Activated CD4-positive, alpha-beta T cell treated with anti-CD3 and anti-CD28 coated beads, Interleukin-2, amount 10 ng/mL, durations not matched to agents 7 days and 5 days (primary cell): ENCODE results near the gene NDUFA12. TPM values are rescaled to one million over a fixed set of nuclear protein-coding genes. Genes with fewer than 3 reads are reported as not detected.
A peak's percentile ranks its signal among the peaks of the same experiment; 100 is the strongest.

ENCODE experiments used
- CTCF ChIA-PET: fragments of 350-600 bp; sonication (Branson Sonifier 250); formaldehyde crosslinking; loops from one replicate; lab custom pipeline; 2021; ENCODE audit warnings: antibody characterized with exemption; lab: Charles Lee
- POLR2A ChIA-PET: fragments of 350-600 bp; sonication (Branson Sonifier 250); formaldehyde crosslinking; loops from one replicate; lab custom pipeline; 2021; ENCODE audit warnings: antibody characterized with exemption; lab: Charles Lee
- DNase-seq: peaks from one replicate; pipeline ENCODE4 v3.0.0-alpha.2; 2020
- H3K27ac Mint-ChIP-seq: one replicate; pipeline ENCODE4 v1.8.0; 2021; ENCODE audit warnings: mild to moderate bottlenecking, moderate library complexity, mixed read lengths
- H3K27me3 Mint-ChIP-seq: one replicate; pipeline ENCODE4 v1.8.0; 2021; ENCODE audit warnings: mixed read lengths
- H3K36me3 Mint-ChIP-seq: one replicate; pipeline ENCODE4 v1.8.0; 2021; ENCODE audit warnings: low read depth, mixed read lengths
- H3K4me1 Mint-ChIP-seq: one replicate; pipeline ENCODE4 v1.8.0; 2021; ENCODE audit warnings: mixed read lengths
- H3K4me3 Mint-ChIP-seq: one replicate; pipeline ENCODE4 v1.8.0; 2021; ENCODE audit warnings: mild to moderate bottlenecking, moderate library complexity, mixed read lengths
- H3K9me3 Mint-ChIP-seq: one replicate; pipeline ENCODE4 v1.8.0; 2021; ENCODE audit warnings: mixed read lengths
- total RNA-seq, 2 experiments: library from RNA; stranded (reverse); gene quantifications; one replicate each; pipeline ENCODE4 v1.2.3, GENCODE V29; 2021

The NDUFA12 gene
- total RNA-seq, 2 experiments from 2014 or later = 172 to 219 TPM

DNA sequence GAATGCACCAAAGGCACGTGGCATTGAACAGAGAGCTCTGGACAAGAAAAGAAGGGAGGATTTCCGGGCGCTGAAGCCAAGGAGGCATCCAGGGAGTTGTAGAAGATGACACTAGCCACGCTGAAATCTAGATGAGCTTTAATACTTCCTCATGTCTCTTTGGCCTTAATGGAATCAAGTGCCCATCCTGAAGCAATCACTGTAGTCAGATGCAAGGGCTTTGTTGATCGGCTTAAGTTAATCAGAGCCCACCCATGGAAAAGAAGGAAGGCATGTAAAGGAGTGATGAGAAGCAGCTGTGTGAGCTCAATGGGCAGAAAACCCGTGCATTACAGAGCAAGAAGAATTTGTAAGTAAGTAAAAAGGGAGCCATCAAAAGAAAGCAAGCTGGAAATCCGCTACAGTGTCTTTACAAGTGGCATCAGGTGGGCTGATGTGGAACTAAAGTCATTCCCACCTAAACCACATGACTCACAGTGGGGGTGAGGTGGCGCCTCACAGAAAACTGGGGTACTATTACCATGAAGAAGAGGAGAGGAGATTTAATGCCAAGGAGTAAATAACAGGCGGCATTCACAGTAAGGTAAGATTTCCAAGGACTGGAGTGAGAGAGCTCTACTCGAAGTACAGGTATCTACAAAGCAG lies 48.4 kb downstream of the NDUFA12 start:
- Mint-ChIP-seq H3K27ac (no peak overlapping the region), H3K4me1 (no peaks in the 10 kb centered on the region), H3K4me3 (no peak overlapping the region), H3K9me3 (no peaks in the 10 kb centered on the region), H3K27me3 (peaks cover 13% of the 10 kb centered on the region), H3K36me3 (no peaks in the 10 kb centered on the region)
- no peak for DNase-seq
- POLR2A ChIA-PET = no interaction called here
- CTCF ChIA-PET = no interaction called here

DNA sequence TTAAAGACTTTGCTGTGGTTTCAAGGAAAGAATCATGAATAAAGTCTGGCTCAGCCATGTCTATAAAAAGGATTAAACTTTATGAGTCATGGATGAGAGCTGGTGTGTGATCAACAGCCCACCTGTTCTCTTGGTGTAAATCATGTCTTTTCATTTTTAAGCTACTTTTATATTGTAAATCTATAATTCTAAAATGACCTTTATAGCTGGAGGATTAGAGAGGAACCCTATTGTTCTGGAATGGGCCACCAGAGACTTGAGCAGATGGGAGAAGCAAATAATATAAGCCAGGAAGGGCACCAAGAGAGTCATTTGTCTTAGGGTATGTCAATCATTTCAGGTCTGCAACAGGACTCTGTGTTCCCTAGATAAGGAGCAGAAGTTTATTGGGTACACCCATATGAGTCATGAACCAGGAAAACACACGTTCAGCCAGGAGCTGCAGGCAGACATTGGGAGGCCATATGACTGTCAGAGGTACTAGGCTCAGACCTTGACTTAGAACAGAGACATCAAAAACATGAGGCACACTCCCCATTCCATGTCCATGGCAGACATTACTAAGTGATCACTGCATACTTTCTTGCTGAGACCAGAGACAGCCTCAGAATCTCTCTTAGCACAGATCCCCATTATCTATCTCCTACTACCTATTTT lies 49.3 kb downstream of the NDUFA12 start:
- CTCF ChIA-PET = no interaction called here
- POLR2A ChIA-PET = interaction anchor here (0.7 kb wide), 1 partner anchor 177 kb away, joined by 3 read pairs; no protein-coding TSS in a partner anchor
- H3K4me3 Mint-ChIP-seq = no peak overlapping the region
- no peak overlapping the region for H3K27ac Mint-ChIP-seq
- no peaks in the 10 kb centered on the region for H3K9me3 Mint-ChIP-seq
- H3K4me1 Mint-ChIP-seq = no peaks in the 10 kb centered on the region
- H3K36me3 Mint-ChIP-seq = no peaks in the 10 kb centered on the region
- no peak for DNase-seq
- H3K27me3 Mint-ChIP-seq = peaks cover 13% of the 10 kb centered on the region

DNA sequence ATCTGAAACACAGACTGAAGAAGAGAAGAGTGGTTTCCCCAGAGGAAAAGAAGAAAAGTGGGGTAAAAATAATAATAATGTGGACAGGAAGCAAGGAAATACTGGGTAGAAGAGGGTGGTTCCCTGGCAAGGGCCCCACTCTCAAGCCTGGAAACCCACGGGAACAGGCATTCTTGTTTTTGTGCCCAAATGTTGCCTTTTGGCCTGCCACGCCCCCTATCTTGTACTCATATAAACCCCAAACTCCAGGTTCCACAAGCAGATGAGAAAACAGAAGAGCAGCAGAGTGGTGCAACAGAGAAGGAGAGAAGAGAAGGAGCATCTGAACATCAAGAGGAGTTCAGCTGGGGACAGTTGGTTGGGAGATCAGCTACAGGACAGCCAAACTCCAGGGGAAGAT lies 51.2 kb downstream of the NDUFA12 start:
- ChIA-PET CTCF (interaction anchor here (1.2 kb wide), 1 partner anchor 10 kb away, joined by 4 read pairs; no protein-coding TSS in a partner anchor), POLR2A (no interaction called here)
- DNase-seq = no peak
- no peaks in the 10 kb centered on the region for H3K9me3 Mint-ChIP-seq
- H3K4me3 Mint-ChIP-seq = no peak overlapping the region
- no peak overlapping the region for H3K27ac Mint-ChIP-seq
- H3K36me3 Mint-ChIP-seq = no peaks in the 10 kb centered on the region
- peaks cover 19% of the 10 kb centered on the region for H3K27me3 Mint-ChIP-seq
- no peaks in the 10 kb centered on the region for H3K4me1 Mint-ChIP-seq

DNA sequence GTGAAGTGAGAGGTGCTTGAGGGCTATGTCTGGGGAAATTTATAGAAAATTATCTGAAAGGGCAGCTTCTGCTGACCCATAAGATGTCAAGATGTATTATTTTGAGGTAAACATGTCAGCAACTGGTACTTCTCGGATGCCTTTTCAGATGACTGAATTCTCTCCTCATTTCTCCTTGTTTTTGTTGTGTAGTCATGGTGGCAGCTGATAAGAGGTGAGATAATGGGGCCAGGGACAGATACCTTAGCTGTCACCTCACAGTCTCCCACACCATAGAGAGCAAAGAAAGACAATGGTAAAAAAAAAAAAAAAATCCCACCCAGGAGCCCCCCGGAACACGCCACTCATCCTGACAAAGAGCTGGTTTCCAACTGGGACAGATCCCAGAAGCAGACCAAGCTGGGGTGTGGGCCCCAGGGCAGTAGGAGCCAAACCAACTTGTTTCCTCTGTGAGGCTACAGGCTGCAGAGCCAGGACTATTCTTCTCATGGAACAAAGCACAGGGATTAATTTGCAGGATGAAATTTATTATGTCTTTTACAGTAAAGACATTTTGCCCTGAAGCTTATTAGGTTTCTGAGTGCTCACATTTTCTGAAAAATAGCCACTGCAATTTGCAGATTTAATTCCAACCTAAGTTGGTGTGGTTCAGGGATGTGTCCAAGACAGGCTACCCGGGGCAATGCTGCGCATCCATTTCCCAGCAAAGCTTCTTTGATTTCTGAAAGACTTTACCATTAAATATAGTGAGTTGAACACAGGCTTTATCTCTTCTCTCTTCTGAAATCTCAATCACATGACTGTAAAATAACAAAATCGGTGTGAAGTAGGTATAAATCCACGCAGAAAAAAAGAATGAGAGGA lies 52.2 kb downstream of the NDUFA12 start:
- Mint-ChIP-seq H3K4me1 (no peaks in the 10 kb centered on the region), H3K27me3 (peaks cover 25% of the 10 kb centered on the region), H3K4me3 (no peak overlapping the region), H3K27ac (no peak overlapping the region), H3K36me3 (no peaks in the 10 kb centered on the region), H3K9me3 (no peaks in the 10 kb centered on the region)
- ChIA-PET POLR2A (interaction anchor here (0.6 kb wide), 1 partner anchor 1597 kb away, joined by 6 read pairs; no protein-coding TSS in a partner anchor), CTCF (interaction anchor here (1.2 to 1.4 kb wide), 2 partner anchors 9 to 11 kb away, joined by 4 to 8 read pairs; no protein-coding TSS in a partner anchor)
- no peak for DNase-seq

DNA sequence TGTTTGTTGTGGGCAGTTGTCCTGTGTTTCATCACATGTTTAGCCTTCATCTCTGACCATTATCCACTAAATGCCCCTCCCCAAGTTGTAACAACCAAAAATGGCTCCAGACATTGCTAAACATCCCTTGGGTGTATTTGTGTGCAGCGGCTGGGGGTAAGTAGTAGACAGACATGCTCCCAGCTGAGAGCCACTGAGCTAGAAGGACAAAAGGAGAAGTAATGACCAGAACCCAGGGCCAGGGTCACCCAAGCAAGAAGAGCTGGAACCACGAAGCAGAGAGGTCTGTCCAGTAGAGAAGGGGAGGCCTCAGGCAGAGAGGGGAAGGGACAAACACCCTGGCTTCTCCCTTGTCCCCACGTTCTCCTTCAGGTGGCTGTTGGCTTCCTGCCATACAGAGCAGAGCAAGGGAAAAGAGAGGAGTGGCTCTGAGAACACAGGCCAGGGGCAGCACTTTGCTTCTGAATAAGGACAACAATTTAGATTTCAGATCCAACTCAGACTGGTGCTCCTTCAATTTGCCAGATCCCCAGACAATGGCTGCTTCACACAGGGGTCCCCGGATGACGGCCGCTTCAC lies 55.2 kb downstream of the NDUFA12 start:
- H3K9me3 Mint-ChIP-seq = peaks cover 13% of the 10 kb centered on the region
- DNase-seq = no peak
- peak overlapping the region; percentile 11 for H3K27ac Mint-ChIP-seq
- peaks cover 24% of the 10 kb centered on the region for H3K27me3 Mint-ChIP-seq
- H3K36me3 Mint-ChIP-seq = peaks cover 13% of the 10 kb centered on the region
- POLR2A ChIA-PET = interaction anchor here (0.6 kb wide), 1 partner anchor 9 kb away, joined by 5 read pairs; no protein-coding TSS in a partner anchor
- no peak overlapping the region for H3K4me3 Mint-ChIP-seq
- peaks cover 20% of the 10 kb centered on the region for H3K4me1 Mint-ChIP-seq
- CTCF ChIA-PET = interaction anchor here (0.5 kb wide), 1 partner anchor 328 kb away, joined by 3 read pairs; no protein-coding TSS in a partner anchor

DNA sequence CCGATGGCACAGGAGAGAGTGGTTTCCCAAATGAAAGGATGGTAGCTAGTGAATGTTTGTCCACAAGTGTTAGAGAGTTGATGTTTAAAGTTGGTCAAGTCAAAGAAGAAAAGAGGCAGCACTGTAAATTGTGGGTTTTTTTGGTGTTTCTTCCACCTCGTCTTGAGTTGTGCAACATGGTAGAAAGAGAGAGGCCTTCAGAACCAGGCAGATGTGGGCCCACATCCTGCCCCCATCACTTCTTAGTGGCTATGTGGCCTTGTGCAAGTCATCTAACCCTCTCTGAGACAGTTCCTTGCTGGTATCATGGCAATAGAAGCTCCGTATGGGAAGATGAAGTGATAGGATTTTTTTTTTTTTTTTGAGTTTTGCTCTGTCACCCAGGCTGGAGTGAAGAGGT lies 60.8 kb downstream of the NDUFA12 start:
- peaks cover 19% of the 10 kb centered on the region for H3K9me3 Mint-ChIP-seq

DNA sequence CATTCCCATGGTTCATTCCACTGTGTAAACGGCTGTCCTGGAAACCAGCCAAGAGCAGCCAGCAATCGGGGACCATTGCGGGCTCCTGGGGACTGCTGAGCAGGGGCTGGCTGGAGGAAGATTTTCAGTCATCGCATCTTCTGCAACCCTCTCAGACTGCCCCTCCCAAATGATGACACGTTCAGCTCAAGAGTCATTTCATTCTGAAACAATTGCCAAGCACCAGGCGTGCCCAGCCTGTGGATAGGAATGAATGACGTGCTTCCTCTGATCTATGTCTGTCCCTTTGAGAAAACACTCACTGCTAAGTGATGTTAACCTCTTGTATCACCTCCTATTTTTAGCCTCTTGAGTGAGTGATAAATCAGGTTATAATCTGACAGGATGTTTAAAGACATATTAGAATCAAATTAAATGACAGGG lies 62.0 kb downstream of the NDUFA12 start:
- Mint-ChIP-seq H3K4me3 (no peak overlapping the region), H3K27me3 (peaks cover 10% of the 10 kb centered on the region), H3K9me3 (peaks cover 19% of the 10 kb centered on the region), H3K27ac (peak overlapping the region; percentile 65), H3K4me1 (peaks cover 55% of the 10 kb centered on the region), H3K36me3 (peaks cover 15% of the 10 kb centered on the region)
- ChIA-PET CTCF (interaction anchor here (1.0 to 2.4 kb wide), 3 partner anchors 10 to 30 kb away, joined by 3 to 8 read pairs (median 3); no protein-coding TSS in a partner anchor), POLR2A (no interaction called here)
- peak; percentile 49 for DNase-seq

More for the DNA sequence above, 60.8 kb downstream of the NDUFA12 start:
- Mint-ChIP-seq H3K36me3 (peaks cover 15% of the 10 kb centered on the region), H3K4me1 (peaks cover 55% of the 10 kb centered on the region), H3K4me3 (no peak overlapping the region), H3K27me3 (peaks cover 16% of the 10 kb centered on the region), H3K27ac (peak overlapping the region; percentile 1)
- peak; percentile 27 for DNase-seq
- POLR2A ChIA-PET = interaction anchor here (0.6 to 1.0 kb wide), 2 partner anchors 9 to 17 kb away, joined by 4 to 6 read pairs; no protein-coding TSS in a partner anchor
- CTCF ChIA-PET = interaction anchor here (0.6 to 2.4 kb wide), 3 partner anchors 9 to 47 kb away, joined by 3 to 8 read pairs (median 4); no protein-coding TSS in a partner anchor

DNA sequence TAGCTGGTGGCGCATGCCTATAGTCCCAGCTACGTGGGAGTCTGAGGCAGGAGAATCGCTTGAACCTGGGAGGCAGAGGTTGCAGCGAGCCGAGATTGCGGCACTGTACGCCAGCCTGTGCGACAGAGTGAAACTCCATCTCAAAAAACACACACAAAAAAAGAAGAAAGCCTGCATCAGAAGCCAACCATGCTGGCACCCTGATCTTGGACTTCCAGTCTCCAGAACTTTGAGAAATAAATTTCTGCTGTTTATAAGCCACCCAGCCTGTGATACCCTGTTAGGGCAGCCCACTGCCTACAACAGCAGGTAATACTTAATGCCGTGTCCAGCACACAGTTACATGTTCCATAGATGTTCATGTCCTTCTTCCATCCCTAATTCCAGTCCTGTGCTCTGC lies 62.7 kb downstream of the NDUFA12 start:
- peaks cover 7% of the 10 kb centered on the region for H3K27me3 Mint-ChIP-seq
- peaks cover 16% of the 10 kb centered on the region for H3K9me3 Mint-ChIP-seq
- ChIA-PET POLR2A (no interaction called here), CTCF (interaction anchor here (1.0 to 2.4 kb wide), 4 partner anchors 11 to 42 kb away, joined by 3 to 8 read pairs (median 3); no protein-coding TSS in a partner anchor)
- peaks cover 55% of the 10 kb centered on the region for H3K4me1 Mint-ChIP-seq
- H3K36me3 Mint-ChIP-seq = peaks cover 15% of the 10 kb centered on the region
- no peak overlapping the region for H3K4me3 Mint-ChIP-seq
- no peak for DNase-seq
- no peak overlapping the region for H3K27ac Mint-ChIP-seq

DNA sequence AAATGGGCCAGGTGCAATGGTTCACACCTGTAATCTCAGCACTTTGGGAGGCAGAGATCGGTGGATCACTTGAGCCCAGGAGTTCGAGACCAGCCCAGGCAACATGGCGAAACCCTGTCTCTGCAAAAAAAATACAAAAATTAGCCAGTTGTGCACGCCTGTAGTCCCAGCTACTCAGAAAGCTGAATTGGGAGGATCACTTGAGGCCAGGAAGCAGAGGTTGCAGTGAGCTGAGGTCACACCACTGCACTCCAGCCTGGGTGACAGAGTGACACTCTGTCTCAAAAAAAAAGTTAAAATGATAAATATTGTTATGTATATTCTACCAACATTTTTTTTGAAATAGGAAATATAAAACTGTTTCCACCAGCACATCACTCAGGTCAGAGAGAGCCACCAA lies 64.9 kb downstream of the NDUFA12 start:
- H3K9me3 Mint-ChIP-seq = peaks cover 10% of the 10 kb centered on the region
- CTCF ChIA-PET = interaction anchor here (1.7 kb wide), 1 partner anchor 9 kb away, joined by 4 read pairs; no protein-coding TSS in a partner anchor
- peak; percentile 17 for DNase-seq
- H3K4me3 Mint-ChIP-seq = no peak overlapping the region
- peak overlapping the region; percentile 22 for H3K27ac Mint-ChIP-seq
- peaks cover 2% of the 10 kb centered on the region for H3K36me3 Mint-ChIP-seq
- H3K4me1 Mint-ChIP-seq = peaks cover 38% of the 10 kb centered on the region
- POLR2A ChIA-PET = no interaction called here
- H3K27me3 Mint-ChIP-seq = no peaks in the 10 kb centered on the region

DNA sequence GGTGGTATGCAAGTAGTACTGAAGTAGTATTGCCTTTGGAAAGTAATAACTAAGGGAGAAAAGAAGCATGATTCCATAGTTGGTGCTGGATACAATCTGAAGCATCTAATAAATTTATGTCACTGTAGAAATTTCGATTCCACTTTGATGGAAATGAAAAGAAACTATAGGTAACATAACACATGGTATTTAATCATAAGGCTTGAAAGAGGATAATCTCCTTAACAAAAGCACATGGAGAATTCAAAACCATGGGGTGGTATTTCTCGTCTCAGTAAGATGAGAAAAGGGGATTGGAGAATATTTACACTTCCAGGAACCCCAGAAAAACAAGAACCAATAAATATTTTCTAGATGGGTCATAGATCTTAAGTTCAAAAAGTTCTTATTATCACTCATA lies 72.7 kb downstream of the NDUFA12 start:
- no peak for DNase-seq
- H3K27ac Mint-ChIP-seq = no peak overlapping the region
- peaks cover 9% of the 10 kb centered on the region for H3K27me3 Mint-ChIP-seq
- ChIA-PET POLR2A (no interaction called here), CTCF (interaction anchor here (1.4 to 1.5 kb wide), 2 partner anchors 8 to 9 kb away, joined by 3 to 4 read pairs; no protein-coding TSS in a partner anchor)
- no peaks in the 10 kb centered on the region for H3K36me3 Mint-ChIP-seq
- H3K4me1 Mint-ChIP-seq = no peaks in the 10 kb centered on the region
- H3K4me3 Mint-ChIP-seq = no peak overlapping the region
- H3K9me3 Mint-ChIP-seq = peaks cover 2% of the 10 kb centered on the region

DNA sequence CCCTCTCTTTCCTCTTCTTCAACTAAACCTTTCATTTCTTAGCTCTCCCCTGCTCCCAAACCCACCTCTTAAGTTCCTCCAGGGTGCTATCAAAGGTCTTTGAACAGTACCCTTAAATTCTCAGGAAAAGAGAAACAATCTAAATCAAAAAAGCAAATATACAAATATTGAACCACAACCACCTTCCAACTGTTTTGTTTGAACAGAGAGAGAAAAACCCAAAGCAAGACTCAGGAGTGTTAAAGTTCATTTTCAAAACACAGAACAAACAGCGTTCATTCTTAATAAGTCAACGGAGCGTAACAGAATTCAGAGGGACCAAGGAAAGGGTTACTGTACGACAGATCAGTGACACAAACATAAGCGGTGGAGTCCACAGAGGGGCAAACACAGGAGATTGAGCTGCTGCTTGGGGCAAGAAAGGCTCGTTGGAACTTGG lies 73.3 kb downstream of the NDUFA12 start:
- no peak overlapping the region for H3K27ac Mint-ChIP-seq

More for the DNA sequence above, 73.3 kb downstream of the NDUFA12 start:
- Mint-ChIP-seq H3K4me1 (no peaks in the 10 kb centered on the region), H3K4me3 (no peak overlapping the region), H3K9me3 (peaks cover 2% of the 10 kb centered on the region), H3K27me3 (peaks cover 9% of the 10 kb centered on the region), H3K36me3 (no peaks in the 10 kb centered on the region)
- CTCF ChIA-PET = interaction anchor here (1.1 to 1.4 kb wide), 2 partner anchors 9 to 11 kb away, joined by 3 to 4 read pairs; no protein-coding TSS in a partner anchor
- POLR2A ChIA-PET = no interaction called here
- DNase-seq = no peak
